Stimulated activated naive CD8-positive, alpha-beta T cell treated with anti-CD3 and anti-CD28 coated beads, Interleukin-15, Interleukin-2, amounts not matched to agents 100 U/mL and 50 U/mL, for 24 hours (primary cell): ENCODE results near the gene PLA2G5.

Experiments used
- ATAC-seq: fragments of 150-1000 bp; cut with Tn5 transposase; one replicate; pipeline ENCODE4 v1.10.0; 2021
- DNase-seq: peaks from one replicate; pipeline ENCODE4 v3.0.0; 2021

Gene PLA2G5

GRCh38 chr1:20068722-20069121 is 1.3 kb upstream of the PLA2G5 start:
- no peak for ATAC-seq
- no peak for DNase-seq

GRCh38 chr1:20070357-20070756 is 363 bp downstream of the PLA2G5 start:
- no peak for DNase-seq
- ATAC-seq, result no peak

GRCh38 chr1:20071416-20071815 is 1.4 kb downstream of the PLA2G5 start:
- no peak for ATAC-seq

GRCh38 chr1:20072771-20073170 is 2.8 kb downstream of the PLA2G5 start:
- ATAC-seq (no peak), DNase-seq (no peak)

More at GRCh38 chr1:20071416-20071815, 1.4 kb downstream of the PLA2G5 start:
- DNase-seq, result no peak

GRCh38 chr1:20073256-20073655 is 3.3 kb downstream of the PLA2G5 start:
- no peak for ATAC-seq
- DNase-seq, result no peak

GRCh38 chr1:20074055-20074724 is 4.2 kb downstream of the PLA2G5 start:
- no peak for ATAC-seq
- no peak for DNase-seq

GRCh38 chr1:20074725-20075171 is 4.8 kb downstream of the PLA2G5 start:
- ATAC-seq (no peak), DNase-seq (no peak)

- ATAC-seq, result no peak
Observed at GRCh38 chr1:20075345-20075744, 5.4 kb downstream of the PLA2G5 start.

GRCh38 chr1:20076223-20076622 is 6.2 kb downstream of the PLA2G5 start:
- DNase-seq (no peak), ATAC-seq (no peak)

More at GRCh38 chr1:20075345-20075744, 5.4 kb downstream of the PLA2G5 start:
- no peak for DNase-seq

- DNase-seq (no peak), ATAC-seq (no peak)
Observed at GRCh38 chr1:20076710-20077461, 6.9 kb downstream of the PLA2G5 start.

GRCh38 chr1:20078171-20078651 is 8.2 kb downstream of the PLA2G5 start:
- ATAC-seq (no peak), DNase-seq (no peak)

GRCh38 chr1:20078711-20079110 is 8.7 kb downstream of the PLA2G5 start:
- ATAC-seq (no peak), DNase-seq (no peak)

GRCh38 chr1:20079661-20080305 is 9.8 kb downstream of the PLA2G5 start:
- DNase-seq, result no peak
- no peak for ATAC-seq

GRCh38 chr1:20080441-20081352 is 10.7 kb downstream of the PLA2G5 start:
- no peak for ATAC-seq
- DNase-seq, result peak; percentile 17

- ATAC-seq (no peak), DNase-seq (no peak)
Observed at GRCh38 chr1:20081353-20081810, 11.4 kb downstream of the PLA2G5 start.

- ATAC-seq, result no peak
- no peak for DNase-seq
Observed at GRCh38 chr1:20082772-20083171, 12.8 kb downstream of the PLA2G5 start.

GRCh38 chr1:20083178-20083944 is 13.4 kb downstream of the PLA2G5 start:
- DNase-seq, result no peak
- ATAC-seq, result no peak

GRCh38 chr1:20086800-20087199 is 16.8 kb downstream of the PLA2G5 start:
- DNase-seq (no peak), ATAC-seq (no peak)

GRCh38 chr1:20087668-20088067 is 17.7 kb downstream of the PLA2G5 start:
- ATAC-seq (no peak), DNase-seq (no peak)

GRCh38 chr1:20089328-20090077 is 19.5 kb downstream of the PLA2G5 start:
- no peak for ATAC-seq
- DNase-seq, result no peak
